ENCODE results near the gene SLC4A7.

- no peak for TF ChIP-seq CTCF (conservative IDR thresholded peaks at IDR 0.05)
- TF ChIP-seq EZH2 (IDR thresholded peaks at IDR 0.05; ENCODE audit: low read depth) = no peak
These were observed 49.0 kb upstream of the SLC4A7 start for GRCh38 chr3:27533261-27533607.

Measured in PC-9 (cell line).